GM18519 (cell line): Measurements from ENCODE around the gene CGB3.
"Not testable (repeated sequence)": the region's sequence is repeated elsewhere in the genome, so short reads cannot be mapped to it uniquely, and the experiment has no call there.

Experiments used
- ATAC-seq: cut with Tn5 transposase; IDR thresholded peaks from one replicate; pipeline ENCODE4 v1.9.1; 2021; ENCODE audit warnings: mild to moderate bottlenecking, moderate library complexity; ENCODE audit not compliant: unreplicated experiment, low FRiP score

CGB3 gene

GRCh38 chr19:49043548-49043947 lies 19.4 kb upstream of the CGB3 start, which contains the start of gene CGB5:
TSS of gene CGB5 (plus strand) at chr19:49043848. CDS start at chr19:49044210, 362 bp downstream.
- not testable (repeated sequence) for ATAC-seq

DNA sequence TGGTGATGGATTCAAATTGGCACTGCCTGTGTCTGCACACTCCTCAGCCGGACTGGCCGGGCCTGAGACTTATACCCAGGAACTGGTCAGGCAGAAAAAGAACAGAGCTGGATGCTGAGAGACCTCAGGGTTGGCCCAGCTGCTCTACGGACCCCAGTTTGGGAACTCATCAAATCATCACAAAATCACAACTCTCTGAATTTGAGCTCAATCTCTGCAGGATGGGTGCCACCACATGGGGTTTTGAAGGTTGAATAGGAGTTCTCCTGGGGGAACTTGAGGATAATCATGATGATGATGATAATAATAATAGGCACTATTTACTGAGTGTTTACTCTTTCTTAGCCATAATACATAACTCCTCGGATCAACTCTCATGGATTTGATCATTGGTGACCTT lies 18.5 kb upstream of the CGB3 start:
- not testable (repeated sequence) for ATAC-seq

DNA sequence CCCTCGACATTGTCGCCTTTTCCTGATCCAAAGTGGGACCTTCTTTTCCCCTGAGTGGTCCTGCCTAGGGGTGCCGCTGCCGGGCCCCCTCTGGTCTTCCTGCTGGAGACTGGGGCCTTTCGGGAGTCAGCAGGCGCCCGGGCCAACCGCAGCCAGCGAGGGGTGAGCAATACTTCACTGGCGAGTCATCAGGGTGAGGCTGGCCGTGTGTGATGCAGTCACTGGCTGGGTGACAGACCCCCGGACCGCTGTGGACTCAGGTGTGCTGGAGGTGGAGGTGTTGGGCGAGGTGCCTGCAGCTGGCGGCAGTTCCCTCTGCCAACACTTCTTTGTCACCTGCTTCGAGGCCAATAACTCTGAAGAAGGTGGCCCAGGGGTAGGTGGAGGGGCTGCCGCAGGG lies 18.0 kb upstream of the CGB3 start:
- ATAC-seq = no peak

DNA sequence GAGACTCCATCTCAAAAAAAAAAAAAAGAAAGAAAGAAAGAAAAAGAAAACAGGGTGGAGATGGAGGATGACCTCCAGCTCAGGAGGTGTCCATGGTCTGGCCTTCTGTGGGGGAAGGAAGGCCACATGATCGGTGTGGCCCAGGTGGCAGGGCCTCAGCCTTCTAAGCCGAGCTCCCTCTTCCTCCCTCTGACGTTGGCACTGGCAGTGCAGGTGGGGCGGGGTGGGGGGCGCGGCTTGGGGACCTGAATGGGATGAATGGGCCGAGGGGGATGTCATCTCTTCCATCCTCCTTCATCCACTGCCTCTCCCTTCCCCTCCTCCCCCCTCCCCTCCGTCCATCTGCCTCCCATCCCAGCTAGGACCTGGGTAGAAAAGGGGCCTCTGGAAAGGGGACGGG lies 15.6 kb upstream of the CGB3 start:
- not testable (repeated sequence) for ATAC-seq

DNA sequence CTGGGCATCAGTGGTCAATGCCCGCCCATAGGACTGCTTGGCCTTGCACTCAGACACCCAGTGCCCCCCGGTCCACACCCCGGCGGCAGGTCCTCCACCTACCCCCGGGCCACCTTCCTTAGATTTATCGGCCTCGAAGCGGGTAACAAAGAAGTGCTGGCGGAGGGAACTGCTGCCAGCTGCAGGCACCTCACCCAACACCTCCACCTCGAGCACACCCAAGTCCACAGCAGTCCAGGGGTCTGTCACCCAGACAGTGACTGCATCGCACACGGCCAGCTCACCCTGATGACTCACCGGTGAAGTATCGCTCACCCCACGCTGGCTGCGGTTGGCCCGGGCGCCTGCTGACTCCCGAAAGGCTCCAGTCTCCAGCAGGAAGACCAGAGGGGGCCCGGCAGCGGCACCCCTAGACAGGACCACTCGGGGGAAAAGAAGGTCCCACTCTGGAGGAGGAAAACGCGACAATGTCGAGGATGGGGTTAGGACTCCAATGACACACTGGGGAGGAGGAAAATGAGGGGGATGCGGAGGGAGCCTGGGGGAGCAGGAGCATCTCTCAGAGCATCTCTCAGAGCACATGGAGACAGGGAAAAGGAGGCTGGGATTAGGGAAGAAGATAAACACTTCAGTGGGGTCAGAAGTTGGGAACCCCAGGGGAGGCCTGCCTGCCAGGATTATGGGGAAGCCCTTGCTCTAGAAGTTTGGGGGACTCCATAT lies 14.6 kb upstream of the CGB3 start:
- ATAC-seq = not testable (repeated sequence)

GRCh38 chr19:49038111-49038510 lies 14.0 kb upstream of the CGB3 start:
- not testable (repeated sequence) for ATAC-seq

GRCh38 chr19:49036815-49037214 lies 12.7 kb upstream of the CGB3 start, which contains the start of gene CGB1:
TSS of gene CGB1 (minus strand) at chr19:49036895. CDS start at chr19:49036711, 184 bp downstream.
- not testable (repeated sequence) for ATAC-seq

DNA sequence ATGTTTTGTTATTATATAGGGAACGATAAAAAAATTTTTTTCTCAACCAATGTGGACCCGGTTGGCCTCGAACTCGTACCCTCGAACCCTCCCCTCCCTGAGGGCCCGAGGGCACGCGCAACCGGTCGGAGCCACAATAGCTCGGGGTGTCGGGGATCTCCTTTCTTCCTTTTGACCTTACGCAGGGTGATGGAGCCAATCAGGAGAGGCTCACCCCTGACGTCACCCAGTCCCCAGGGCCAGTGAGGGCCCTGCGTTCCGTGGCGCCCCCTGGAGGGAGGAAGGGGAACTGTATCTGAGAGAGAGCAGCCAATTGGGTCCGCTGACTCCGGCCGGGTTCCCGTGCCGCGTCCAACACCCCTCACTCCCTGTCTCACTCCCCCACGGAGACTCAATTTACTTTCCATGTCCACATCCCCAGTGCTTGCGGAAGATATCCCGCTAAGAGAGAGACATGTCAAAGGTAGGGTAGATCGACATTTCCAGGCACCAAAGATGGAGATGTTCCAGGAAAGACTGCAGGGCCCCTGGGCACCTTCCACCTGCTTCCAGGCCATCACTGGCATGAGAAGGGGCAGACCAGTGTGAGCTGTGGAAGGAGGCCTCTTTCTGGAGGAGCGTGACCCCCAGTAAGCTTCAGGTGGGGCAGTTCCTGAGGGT lies 7.6 kb upstream of the CGB3 start, which contains the start of gene CGB2:
TSS of gene CGB2 (plus strand) at position 249 of the 660 bp plus-strand sequence. CDS start at position 455, 206 bp downstream.
- ATAC-seq = not testable (repeated sequence)

DNA sequence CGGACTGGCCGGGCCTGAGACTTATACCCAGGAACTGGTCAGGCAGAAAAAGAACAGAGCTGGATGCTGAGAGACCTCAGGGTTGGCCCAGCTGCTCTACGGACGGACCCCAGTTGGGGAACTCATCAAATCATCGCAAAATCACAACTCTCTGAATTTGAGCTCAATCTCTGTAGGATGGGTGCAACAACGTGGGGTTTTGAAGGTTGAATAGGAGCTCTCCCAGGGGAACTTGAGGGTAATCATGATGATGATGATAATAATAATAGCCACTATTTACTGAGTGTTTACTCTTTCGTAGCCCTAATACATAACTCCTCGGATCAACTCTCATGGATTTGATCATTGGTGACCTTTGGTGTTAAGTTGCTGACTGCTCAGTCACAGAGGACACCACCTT lies 6.2 kb upstream of the CGB3 start:
- not testable (repeated sequence) for ATAC-seq

DNA sequence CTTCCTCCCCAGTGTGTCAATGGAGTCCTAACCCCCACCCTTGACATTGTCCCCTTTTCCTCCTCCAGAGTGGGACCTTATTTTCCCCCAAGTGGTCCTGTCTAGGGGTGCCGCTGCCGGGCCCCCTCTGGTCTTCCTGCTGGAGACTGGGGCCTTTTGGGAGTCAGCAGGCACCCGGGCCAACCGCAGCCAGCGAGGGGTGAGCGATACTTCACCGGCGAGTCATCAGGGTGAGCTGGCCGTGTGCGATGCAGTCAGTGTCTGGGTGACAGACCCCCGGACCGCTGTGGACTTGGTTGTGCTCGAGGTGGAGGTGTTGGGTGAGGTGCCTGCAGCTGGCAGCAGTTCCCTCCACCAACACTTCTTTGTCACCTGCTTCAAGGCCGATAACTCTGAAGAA lies 5.6 kb upstream of the CGB3 start:
- not testable (repeated sequence) for ATAC-seq

- not testable (repeated sequence) for ATAC-seq
Measured at GRCh38 chr19:49028686-49029085, 4.6 kb upstream of the CGB3 start.

DNA sequence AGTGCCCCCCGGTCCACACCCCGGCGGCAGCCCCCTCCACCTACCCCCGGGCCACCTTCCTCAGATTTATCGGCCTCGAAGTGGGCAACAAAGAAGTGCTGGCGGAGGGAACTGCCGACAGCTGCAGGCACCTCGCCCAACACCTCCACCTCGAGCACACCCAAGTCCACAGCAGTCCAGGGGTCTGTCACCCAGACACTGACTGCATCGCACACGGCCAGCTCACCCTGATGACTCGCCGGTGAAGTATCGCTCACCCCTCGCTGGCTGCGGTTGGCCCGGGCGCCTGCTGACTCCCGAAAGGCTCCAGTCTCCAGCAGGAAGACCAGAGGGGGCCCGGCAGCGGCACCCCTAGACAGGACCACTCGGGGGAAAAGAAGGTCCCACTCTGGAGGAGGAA lies 1.5 kb upstream of the CGB3 start:
- ATAC-seq = not testable (repeated sequence)

DNA sequence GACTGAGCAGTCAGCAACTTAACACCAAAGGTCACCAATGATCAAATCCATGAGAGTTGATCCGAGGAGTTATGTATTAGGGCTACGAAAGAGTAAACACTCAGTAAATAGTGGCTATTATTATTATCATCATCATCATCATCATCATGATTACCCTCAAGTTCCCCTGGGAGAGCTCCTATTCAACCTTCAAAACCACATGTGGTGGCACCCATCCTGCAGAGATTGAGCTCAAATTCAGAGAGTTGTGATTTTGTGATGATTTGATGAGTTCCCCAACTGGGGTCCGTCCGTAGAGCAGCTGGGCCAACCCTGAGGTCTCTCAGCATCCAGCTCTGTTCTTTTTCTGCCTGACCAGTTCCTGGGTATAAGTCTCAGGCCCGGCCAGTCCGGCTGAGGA lies 955 bp upstream of the CGB3 start:
- ATAC-seq = not testable (repeated sequence)

DNA sequence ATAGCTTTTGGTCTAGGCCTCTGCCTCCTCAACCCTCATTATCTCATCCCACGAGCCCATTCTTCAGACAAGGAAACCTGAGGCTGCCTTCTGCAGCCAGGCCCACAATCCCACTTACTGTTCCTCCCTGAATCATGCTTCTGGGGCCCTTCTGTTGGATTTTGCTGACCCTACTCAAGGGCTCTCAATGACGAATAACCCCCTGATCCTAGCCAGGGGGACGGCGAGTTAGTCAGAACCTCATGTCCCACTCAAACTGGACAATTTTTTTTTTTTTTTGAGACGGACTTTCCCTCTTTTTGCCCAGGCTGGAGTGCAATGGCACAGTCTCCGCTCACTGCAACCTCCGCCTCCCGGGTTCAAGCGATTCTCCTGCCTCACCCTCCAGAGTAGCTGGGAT lies 2.0 kb downstream of the CGB3 start:
- no peak for ATAC-seq

GRCh38 chr19:49020931-49021895 lies 2.9 kb downstream of the CGB3 start:
- no peak for ATAC-seq

DNA sequence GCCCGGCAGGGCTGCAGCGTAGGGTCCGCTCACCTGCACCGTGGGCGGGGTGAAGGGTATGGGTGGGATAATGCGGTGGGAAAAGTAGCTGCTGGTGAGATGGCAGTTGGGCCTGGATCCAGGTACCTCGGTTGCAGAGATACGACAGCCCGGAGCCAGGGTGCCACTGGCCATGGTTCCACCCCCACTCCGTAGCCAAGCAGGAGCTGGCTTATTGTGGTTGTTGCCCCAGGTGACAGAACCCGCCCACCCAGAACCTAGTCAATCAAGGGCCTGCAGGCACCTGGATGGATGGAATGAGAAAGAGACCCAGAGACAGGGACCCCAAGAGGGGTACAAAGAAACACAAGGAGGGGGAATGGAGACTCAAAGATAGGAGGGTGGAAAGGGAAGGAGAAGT lies 3.8 kb downstream of the CGB3 start:
- no peak for ATAC-seq

DNA sequence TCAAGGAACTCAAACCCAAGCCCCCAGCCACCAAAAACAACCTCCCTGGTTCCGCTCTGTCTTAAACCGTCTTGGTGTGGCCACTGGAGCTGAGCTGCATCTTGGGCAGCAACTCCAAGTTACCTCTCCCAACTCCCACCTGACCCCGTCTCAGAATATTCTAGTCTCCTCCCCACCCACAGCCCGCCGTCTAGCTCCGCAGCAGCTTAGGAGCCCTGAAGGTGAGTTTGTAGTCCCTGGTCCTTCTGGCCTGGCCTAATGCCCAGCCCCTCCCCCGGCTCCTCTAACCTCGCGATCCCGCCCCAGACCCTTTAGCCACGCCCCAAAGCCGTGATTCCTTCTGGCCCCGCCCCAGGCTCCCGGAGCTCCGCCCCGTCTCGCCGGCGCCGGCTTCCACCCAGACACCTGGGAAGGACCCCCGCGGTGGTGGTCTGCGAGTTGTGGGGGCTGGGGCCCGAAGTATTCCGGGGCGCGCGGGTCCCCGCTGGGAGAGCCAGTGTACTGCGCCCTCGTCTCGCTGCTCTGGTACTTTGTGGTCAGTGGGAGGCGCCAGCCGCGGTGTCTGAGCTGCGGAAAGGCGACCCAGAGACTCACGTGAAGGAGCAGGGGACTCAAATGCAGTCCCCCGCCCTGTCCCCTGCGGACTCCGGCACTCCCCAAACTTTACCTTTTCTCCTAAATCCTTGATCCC lies 4.7 kb downstream of the CGB3 start:
- no peak for ATAC-seq

DNA sequence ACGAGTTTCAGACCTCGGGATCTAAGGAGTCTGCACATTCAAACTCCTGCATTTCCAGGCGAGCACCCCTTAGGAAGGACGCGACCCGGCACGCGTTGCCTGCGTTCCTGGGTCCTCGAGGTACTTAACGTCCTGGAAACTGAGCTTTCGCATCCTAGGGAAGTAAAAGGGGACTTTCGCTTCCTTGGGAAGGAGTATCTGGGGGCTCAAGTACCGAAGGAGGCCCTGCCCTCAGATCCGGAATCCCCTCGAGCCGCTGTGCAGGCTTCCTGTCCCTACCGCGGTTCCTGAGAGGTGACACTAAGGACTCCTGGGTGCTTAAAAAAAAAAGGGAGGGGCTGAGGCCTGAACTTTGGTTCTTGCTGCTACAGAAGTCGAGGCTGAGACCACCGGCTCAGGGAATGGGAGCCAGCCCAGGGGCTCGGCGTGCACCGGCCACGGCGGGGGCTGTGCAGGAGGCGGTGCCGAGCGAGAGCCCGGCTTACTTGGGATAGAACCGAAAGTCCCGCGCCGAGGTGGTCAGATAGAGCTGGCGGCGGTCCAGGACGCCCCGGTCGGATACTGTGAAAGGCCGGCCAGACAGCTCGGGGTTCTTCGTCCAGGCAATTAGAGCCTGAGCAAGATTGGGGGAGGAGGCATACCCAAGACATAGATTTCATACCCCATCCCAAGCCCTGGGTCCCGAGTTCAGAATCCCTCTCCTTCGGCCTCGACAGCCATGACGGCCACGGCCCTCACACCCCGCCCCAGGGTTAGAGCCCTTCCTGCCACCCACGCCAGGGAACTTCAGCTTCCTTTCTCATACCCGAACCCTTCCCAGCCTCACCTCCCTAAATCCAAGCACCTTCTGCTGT lies 5.5 kb downstream of the CGB3 start:
- ATAC-seq = not testable (repeated sequence)
